HG02588 (cell line): ENCODE results near the gene MOB1A.
"Not testable (repeated sequence)": the region's sequence is repeated elsewhere in the genome, so short reads cannot be mapped to it uniquely, and the experiment has no call there.

Experiments
- ATAC-seq: cut with Tn5 transposase; IDR thresholded peaks from one replicate; pipeline ENCODE4 v1.9.1; 2021; ENCODE audit warnings: mild to moderate bottlenecking, moderate library complexity; ENCODE audit not compliant: unreplicated experiment

MOB1A gene

GRCh38 chr2:74199275-74199701, 20.6 kb upstream of the MOB1A start:
- no peak for ATAC-seq

- ATAC-seq = peak; percentile 91
Observed at GRCh38 chr2:74198461-74199274, 20.0 kb upstream of the MOB1A start, which contains the start of gene MTHFD2. MTHFD2 (plus strand) TSS chr2:74198615; CDS start chr2:74198642, 27 bp downstream.

- no peak for ATAC-seq
Observed at GRCh38 chr2:74198023-74198460, 19.4 kb upstream of the MOB1A start.

- no peak for ATAC-seq
Observed at GRCh38 chr2:74197049-74197448, 18.4 kb upstream of the MOB1A start.

DNA sequence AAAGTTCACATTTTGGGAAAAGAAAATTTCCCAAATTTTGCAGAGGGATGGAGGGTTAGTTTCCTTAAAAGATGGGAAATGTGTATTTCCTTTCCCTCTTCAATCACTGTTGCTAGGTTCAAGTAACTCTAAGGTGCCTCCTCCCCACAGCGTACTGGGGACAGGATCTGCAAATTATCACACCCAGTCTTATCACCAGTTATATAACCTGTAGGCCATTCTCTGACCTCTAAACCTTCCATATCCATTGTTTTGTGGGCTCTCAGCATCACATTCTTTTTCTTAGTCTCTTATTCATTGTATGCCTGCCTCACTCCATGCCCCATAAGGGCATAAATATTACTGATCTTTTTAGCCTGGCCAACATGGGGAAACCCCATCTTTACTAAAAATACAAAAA, 16.1 kb upstream of the MOB1A start:
- ATAC-seq = no peak

- no peak for ATAC-seq
Observed at GRCh38 chr2:74191596-74192380, 13.1 kb upstream of the MOB1A start.

DNA sequence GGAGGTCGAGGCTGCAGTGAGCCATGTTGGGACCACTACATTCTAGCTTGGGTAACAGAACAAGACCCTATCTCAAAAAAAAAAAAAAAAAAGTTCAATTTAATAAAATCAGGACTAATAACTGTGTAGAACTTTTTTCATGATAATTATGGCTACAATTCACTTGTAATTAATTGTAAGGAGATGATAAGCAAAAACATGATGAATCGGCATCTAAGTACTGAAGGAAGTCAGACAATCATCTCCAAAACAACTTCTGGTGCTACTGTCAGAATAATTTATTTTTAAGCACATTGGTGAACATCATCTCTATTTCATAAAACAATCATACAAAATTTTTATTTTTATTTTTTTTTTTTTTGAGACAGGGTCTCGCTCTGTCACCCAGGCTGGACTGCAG, 10.0 kb upstream of the MOB1A start:
- ATAC-seq = no peak

GRCh38 chr2:74188018-74188601, 9.4 kb upstream of the MOB1A start:
- no peak for ATAC-seq

DNA sequence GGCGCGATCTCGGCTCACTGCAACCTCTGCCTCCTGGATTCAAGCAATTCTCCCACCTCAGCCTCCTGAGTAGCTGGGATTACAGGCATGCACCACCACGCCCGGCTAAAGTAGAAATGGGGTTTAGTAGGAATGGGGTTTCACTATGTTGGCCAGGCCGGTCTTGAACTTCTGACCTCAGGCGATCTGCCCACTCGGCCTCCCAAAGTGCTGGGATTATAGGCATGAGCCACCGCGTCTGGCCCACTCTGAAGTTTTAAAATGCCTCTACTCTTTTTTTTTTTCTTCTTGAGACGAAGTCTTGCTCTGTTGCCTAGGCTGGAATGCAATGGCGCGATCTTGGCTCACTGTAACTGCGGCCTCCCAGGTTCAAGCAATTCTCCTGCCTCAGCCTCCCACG, 8.0 kb upstream of the MOB1A start:
- not testable (repeated sequence) for ATAC-seq

GRCh38 chr2:74186038-74186437, 7.4 kb upstream of the MOB1A start:
- ATAC-seq = peak; percentile 49

GRCh38 chr2:74183878-74184277, 5.2 kb upstream of the MOB1A start:
- no peak for ATAC-seq

GRCh38 chr2:74181739-74182138, 3.1 kb upstream of the MOB1A start:
- peak; percentile 27 for ATAC-seq

GRCh38 chr2:74179063-74179865, 585 bp upstream of the MOB1A start:
- ATAC-seq = peak; percentile 5

DNA sequence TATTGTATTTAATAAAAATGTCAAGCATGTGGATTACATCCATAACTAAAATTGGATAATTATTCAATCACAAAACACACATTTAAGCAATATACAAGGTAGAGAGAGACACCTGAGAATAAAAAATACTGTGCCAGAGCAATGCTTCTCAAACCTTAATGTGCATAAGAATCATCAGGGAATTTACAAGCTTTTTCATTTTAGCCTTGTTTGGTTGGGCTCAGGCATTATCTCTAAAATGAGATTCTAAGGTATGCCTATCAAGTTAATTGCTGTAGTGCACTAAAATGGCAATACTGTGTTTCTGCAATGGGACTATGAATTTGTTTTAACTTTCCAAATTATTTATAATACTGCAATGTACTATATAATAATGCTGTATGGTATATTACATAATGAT, 983 bp downstream of the MOB1A start:
- ATAC-seq = no peak

GRCh38 chr2:74174909-74175308, 3.8 kb downstream of the MOB1A start:
- no peak for ATAC-seq

DNA sequence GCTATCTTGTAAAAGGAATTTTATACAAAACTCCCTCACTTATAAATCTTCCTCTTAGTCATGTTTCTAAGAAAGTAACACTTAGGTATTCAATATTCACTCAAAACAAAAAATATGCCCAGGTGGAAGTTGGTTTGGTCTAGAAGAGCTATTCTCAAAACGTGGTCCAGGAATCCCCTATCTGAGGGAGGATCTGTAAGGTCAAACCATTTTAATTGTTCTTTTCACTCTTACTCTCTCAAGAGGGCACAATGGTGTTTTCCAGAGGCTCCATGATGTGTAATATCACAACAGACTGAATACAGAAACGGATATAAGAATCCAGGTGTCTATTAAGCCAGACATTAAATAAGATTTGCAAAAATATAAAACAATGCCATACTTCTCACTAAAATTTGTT, 9.9 kb downstream of the MOB1A start:
- ATAC-seq = no peak

DNA sequence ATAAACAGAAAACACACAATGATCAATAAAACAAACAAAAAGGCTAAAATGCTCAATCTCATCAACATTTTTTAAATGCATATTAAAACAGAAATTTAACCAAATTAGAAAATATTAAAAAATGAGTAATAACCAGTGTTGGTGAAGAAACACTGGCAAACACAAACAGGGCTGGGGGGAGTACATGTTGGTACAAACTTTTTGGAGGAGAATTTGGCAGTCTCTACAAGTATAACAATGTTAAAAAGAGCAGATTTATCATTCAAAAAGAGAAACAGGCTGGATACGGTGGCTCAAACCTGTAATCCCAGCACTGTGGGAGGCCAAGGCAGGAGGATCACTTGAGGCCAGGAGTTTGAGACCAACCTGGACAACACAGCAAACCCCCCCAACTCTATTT, 13.9 kb downstream of the MOB1A start:
- no peak for ATAC-seq

DNA sequence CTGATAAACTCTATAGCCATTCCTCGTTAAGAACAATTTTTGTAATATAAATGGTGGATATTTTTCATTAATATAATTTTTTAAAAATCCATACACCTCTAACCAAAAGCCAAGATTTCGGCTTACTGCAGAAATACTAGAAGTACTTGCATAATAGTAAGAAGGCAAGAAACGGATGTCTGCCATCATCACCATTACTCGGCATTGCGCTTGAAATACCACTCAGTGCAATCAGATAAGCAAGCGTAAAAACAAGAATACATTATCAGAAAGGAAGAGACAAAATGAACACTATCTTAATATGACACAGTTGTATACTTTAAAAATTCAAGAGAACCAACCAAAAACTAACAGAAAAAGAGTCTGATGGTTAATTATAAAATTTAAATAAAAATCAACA, 15.7 kb downstream of the MOB1A start:
- ATAC-seq = no peak

DNA sequence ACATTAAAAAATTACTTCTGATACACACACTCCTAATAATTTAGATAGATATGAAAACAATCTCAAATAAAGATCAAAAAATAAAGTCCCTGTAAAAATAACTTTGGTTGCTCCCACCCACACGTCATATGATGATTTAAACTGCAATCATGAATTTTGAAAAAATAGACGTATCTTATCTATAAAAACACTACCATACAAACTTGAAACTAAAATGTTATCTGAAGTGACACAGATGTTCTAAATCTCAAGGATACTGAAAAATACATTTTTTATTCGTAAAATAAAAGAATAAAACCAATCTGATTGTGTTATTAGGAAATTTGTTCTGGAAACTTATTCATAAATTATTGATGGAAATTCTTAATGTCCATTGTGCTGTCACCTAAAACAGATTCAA, 22.8 kb downstream of the MOB1A start:
- no peak for ATAC-seq

GRCh38 chr2:74152954-74153353, 25.7 kb downstream of the MOB1A start:
- ATAC-seq = no peak
